B cell (primary cell): Measurements from ENCODE around the gene DSG3. TPM values are rescaled to one million over a fixed set of nuclear protein-coding genes. Genes with fewer than 3 reads are reported as not detected.

ENCODE experiments used
- ATAC-seq: fragments of 200-7000 bp; cut with Tn5 transposase; one replicate; pipeline ENCODE4 v1.10.0; 2021; ENCODE audit warnings: low read depth, mild to moderate bottlenecking, moderate number of reproducible peaks, moderate library complexity
- CTCF ChIA-PET: fragments of 350-600 bp; sonication (Branson Sonifier 250); formaldehyde crosslinking; loops from one replicate; lab custom pipeline; 2021; ENCODE audit warnings: antibody characterized with exemption, inconsistent platforms; lab: Charles Lee
- POLR2A ChIA-PET: fragments of 350-600 bp; sonication (Branson Sonifier 250); formaldehyde crosslinking; loops from one replicate; lab custom pipeline; 2021; ENCODE audit warnings: antibody characterized with exemption; lab: Charles Lee
- DNase-seq: peaks from one replicate; pipeline ENCODE4 v3.0.0; 2013
- H2AFZ ChIP-seq: 2 replicates; pipeline ENCODE4 v1.6.1; 2012; ENCODE audit warnings: mild to moderate bottlenecking, low read depth, low read length; ENCODE audit not compliant: insufficient read depth, poor library complexity, severe bottlenecking
- H3K27ac ChIP-seq, 2 donors: 1 replicate in 1 of 2; 2 replicates in 1 of 2; pipeline ENCODE4 v1.5.1; 2012 to 2013; ENCODE audit warnings: low read length in 2 of 2, mild to moderate bottlenecking in 2 of 2, moderate library complexity in 1 of 2
- H3K27me3 ChIP-seq, 4 experiments: fragments of 200-600 bp in 1 of 4; sonication (generic) in 1 of 4; replicated peaks in 1 of 4; 1 replicate in 2 of 4; 2 replicates in 2 of 4; pipeline versions ENCODE4 v1.6.1 to v1.7.0; 2013 to 2016; ENCODE audit warnings: low read length in 3 of 4, mild to moderate bottlenecking in 2 of 4, mixed read lengths in 1 of 4, moderate library complexity in 1 of 4; ENCODE audit not compliant: insufficient read depth in 4 of 4, control insufficient read depth in 3 of 4; ENCODE audit errors: control extremely low read depth in 1 of 4
- H3K36me3 ChIP-seq, 2 experiments: replicated peaks in 1 of 2; 1 replicate in 1 of 2; 2 replicates in 1 of 2; pipeline versions ENCODE4 v1.6.1 to v1.7.1; 2013; ENCODE audit warnings: low read length in 1 of 2; ENCODE audit not compliant: insufficient read depth in 2 of 2, control insufficient read depth in 1 of 2; ENCODE audit errors: control extremely low read depth in 1 of 2, extremely low read depth in 1 of 2
- H3K4me1 ChIP-seq, 2 donors: fragments of 200-600 bp in 1 of 2; sonication (generic) in 1 of 2; 1 replicate in 1 of 2; 2 replicates in 1 of 2; pipeline versions ENCODE4 v1.5.1 to v1.6.1; 2013 to 2017; ENCODE audit warnings: low read length in 2 of 2; ENCODE audit not compliant: control insufficient read depth in 2 of 2, insufficient read depth in 2 of 2
- H3K4me2 ChIP-seq: replicated peaks from 2 replicates; pipeline ENCODE3; 2012; ENCODE audit warnings: mild to moderate bottlenecking, low read depth, low read length; ENCODE audit not compliant: poor library complexity, severe bottlenecking
- H3K4me3 ChIP-seq, 5 experiments: fragments of 200-600 bp in 1 of 5; sonication (generic) in 1 of 5; 1 replicate in 3 of 5; 2 replicates in 2 of 5; pipeline versions ENCODE4 v1.5.1 to v1.7.0; 2011 to 2016; ENCODE audit warnings: low read length in 4 of 5, mild to moderate bottlenecking in 4 of 5, low read depth in 2 of 5, control low read depth in 1 of 5, moderate library complexity in 1 of 5; ENCODE audit not compliant: insufficient read depth in 1 of 5; ENCODE audit errors: control extremely low read depth in 1 of 5, extremely low read depth in 1 of 5
- H3K79me2 ChIP-seq: fragments of 200-600 bp; sonication (generic); one replicate; pipeline ENCODE4 v1.6.0; 2016; ENCODE audit warnings: low read length; ENCODE audit not compliant: control insufficient read depth, insufficient read depth
- H3K9ac ChIP-seq: fragments of 200-600 bp; sonication (generic); 2 replicates; pipeline ENCODE4 v1.6.1; 2017; ENCODE audit warnings: mild to moderate bottlenecking, low read length, moderate library complexity
- H3K9me3 ChIP-seq, 3 donors: one replicate each; pipeline versions ENCODE4 v1.6.1 to v1.7.1; 2013; ENCODE audit warnings: low read length in 2 of 3; ENCODE audit not compliant: control insufficient read depth in 2 of 3, insufficient read depth in 1 of 3; ENCODE audit errors: control extremely low read depth in 1 of 3
- H4K20me1 ChIP-seq: 2 replicates; pipeline ENCODE4 v1.6.0; 2012; ENCODE audit warnings: mild to moderate bottlenecking, low read length; ENCODE audit not compliant: insufficient read depth, control insufficient read depth, poor library complexity, severe bottlenecking
- H3K27ac Mint-ChIP-seq: one replicate; pipeline ENCODE4 v1.8.0; 2021; ENCODE audit warnings: mixed read lengths
- H3K27me3 Mint-ChIP-seq: one replicate; pipeline ENCODE4 v1.8.0; 2021; ENCODE audit warnings: mixed read lengths
- H3K4me1 Mint-ChIP-seq: one replicate; pipeline ENCODE4 v1.8.0; 2021; ENCODE audit warnings: mixed read lengths
- H3K4me3 Mint-ChIP-seq: one replicate; pipeline ENCODE4 v1.8.0; 2021; ENCODE audit warnings: mixed read lengths
- H3K9me3 Mint-ChIP-seq: one replicate; pipeline ENCODE4 v1.8.0; 2022; ENCODE audit warnings: mixed read lengths; ENCODE audit not compliant: insufficient read depth
- EZH2 ChIP-seq: IDR thresholded peaks from 2 replicates; pipeline ENCODE4 v1.6.1; 2012; ENCODE audit warnings: borderline replicate concordance, low read depth, mild to moderate bottlenecking, moderate library complexity, low read length; ENCODE audit not compliant: insufficient read depth, poor library complexity, severe bottlenecking
- WGBS: methylation state at CpG from one replicate; pipeline ENCODE4 v1.1.5; 2013; ENCODE audit warnings: missing lambda C conversion rate; ENCODE audit not compliant: insufficient coverage; 5-methylcytosine and 5-hydroxymethylcytosine counted together
- intact Hi-C: fragments of 100-400 bp; cut with micrococcal nuclease; formaldehyde crosslinking; loops from one replicate; pipeline ENCODE4 v1.10.0; 2022
- polyA plus RNA-seq: library from polyadenylated mRNA; depleted of rRNA; stranded (reverse); fragments of >200 nt; gene quantifications from 2 replicates; pipeline ENCODE4 v1.2.3, GENCODE V29; 2012
- total RNA-seq, 2 donors: library from RNA; stranded (reverse); fragments of 120-200 nt in 1 of 2; gene quantifications; 1 replicate in 1 of 2; 2 replicates in 1 of 2; pipeline versions ENCODE4 v1.2.3 to v1.2.4, GENCODE V29; 2013 to 2022
- TF ChIP-seq, protein P1 (sequence below): fragments of 200-600 bp; IDR thresholded peaks from one replicate; pipeline ENCODE4 v1.8.0; 2022; ENCODE audit warnings: antibody characterized with exemption, mild to moderate bottlenecking

The DSG3 gene
- total and polyA plus RNA-seq, 2 donors (not counting 1 experiment from before 2014, with no cell fraction given) = not detected

DNA sequence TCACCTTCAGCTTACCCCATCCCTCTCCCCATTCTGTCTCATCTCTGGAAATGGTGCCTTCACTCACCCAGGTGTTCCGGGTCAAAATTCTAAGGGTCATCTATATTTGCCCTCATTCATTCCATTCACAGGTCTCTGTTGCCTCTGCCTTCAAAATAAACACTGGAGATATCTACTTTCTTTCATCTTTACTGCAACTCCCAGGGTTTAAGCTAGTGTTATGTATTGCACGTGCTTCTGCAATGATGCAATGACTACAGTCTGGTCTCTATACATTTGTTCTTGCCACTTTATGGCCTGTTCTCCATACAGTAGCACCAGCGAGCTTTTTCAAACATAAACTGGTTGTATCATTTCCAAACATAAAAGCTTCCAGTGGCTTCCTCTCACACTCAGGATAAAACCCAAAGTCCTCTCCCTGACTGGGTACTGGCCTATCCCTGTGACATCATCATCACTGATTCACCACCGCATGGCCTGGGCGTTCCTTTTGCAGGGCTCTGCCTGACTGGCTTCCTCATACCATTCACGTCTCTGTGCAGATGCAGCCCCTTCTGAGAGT, 64.7 kb downstream of the DSG3 start:
- Mint-ChIP-seq H3K9me3 (no peaks in the 10 kb centered on the region), H3K4me3 (no peak overlapping the region), H3K27ac (no peak overlapping the region), H3K4me1 (no peaks in the 10 kb centered on the region), H3K27me3 (peaks cover 6% of the 10 kb centered on the region)
- intact Hi-C loops = no loop called here
- Histone ChIP-seq H3K27ac (no peak overlapping the region), H3K4me2 (no peak overlapping the region), H3K79me2 (no peaks in the 10 kb centered on the region), H4K20me1 (no peaks in the 10 kb centered on the region), H3K4me1 (no peaks in the 10 kb centered on the region), H3K27me3 (no peaks in the 10 kb centered on the region), H3K4me3 (no peak overlapping the region), H3K36me3 (no peaks in the 10 kb centered on the region), H3K9ac (no peak overlapping the region), H3K9me3 (no peaks in the 10 kb centered on the region), H2AFZ (no peak overlapping the region)
- WGBS = 86% methylated on average over 6 of the region's 6 CpGs
- ChIA-PET CTCF (no interaction called here), POLR2A (no interaction called here)
- DNase-seq (no peak), ATAC-seq (no peak)
- TF ChIP-seq EZH2 = no peak
- TF ChIP-seq, protein P1, sequence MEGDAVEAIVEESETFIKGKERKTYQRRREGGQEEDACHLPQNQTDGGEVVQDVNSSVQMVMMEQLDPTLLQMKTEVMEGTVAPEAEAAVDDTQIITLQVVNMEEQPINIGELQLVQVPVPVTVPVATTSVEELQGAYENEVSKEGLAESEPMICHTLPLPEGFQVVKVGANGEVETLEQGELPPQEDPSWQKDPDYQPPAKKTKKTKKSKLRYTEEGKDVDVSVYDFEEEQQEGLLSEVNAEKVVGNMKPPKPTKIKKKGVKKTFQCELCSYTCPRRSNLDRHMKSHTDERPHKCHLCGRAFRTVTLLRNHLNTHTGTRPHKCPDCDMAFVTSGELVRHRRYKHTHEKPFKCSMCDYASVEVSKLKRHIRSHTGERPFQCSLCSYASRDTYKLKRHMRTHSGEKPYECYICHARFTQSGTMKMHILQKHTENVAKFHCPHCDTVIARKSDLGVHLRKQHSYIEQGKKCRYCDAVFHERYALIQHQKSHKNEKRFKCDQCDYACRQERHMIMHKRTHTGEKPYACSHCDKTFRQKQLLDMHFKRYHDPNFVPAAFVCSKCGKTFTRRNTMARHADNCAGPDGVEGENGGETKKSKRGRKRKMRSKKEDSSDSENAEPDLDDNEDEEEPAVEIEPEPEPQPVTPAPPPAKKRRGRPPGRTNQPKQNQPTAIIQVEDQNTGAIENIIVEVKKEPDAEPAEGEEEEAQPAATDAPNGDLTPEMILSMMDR = no peak

DNA sequence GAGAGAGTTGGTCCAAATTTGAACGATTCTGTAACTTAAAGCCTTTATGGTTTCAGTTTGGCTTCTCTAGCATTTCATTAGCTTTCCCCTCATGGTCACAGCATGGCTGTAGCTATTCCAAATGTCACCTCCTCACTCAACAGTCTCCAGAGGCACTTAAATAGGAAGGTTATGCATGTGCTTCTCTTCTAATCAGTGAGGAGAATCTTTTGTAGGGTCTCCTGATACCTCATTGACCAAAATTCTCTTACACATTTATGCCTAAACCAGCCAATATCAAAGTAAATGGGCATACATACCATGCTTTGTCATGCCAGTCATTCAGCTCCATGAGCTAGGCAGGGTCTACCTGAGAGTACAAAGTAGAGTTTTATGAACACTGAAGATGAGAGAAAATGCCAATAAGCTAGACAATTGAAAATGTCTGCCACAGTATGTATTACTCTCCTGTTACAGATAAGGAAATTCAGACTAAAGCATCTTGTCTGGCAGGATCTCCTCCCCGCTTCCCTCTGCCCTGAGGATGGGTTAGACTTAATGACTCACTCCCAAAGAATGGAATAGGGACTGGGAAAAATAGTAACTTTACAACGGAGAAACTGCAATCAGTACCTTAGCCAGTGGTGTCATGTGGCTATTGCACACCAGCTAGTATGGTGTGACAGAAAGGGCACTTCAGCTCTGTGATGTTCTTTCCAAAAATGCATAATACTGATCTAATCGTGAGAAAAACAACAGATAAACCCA, 65.8 kb downstream of the DSG3 start:
- Histone ChIP-seq H3K9ac (no peak overlapping the region), H3K27ac (no peak overlapping the region), H3K4me1 (no peaks in the 10 kb centered on the region), H2AFZ (no peak overlapping the region), H3K4me3 (no peak overlapping the region), H3K79me2 (no peaks in the 10 kb centered on the region), H4K20me1 (no peaks in the 10 kb centered on the region), H3K9me3 (no peaks in the 10 kb centered on the region), H3K36me3 (no peaks in the 10 kb centered on the region), H3K4me2 (no peak overlapping the region), H3K27me3 (no peaks in the 10 kb centered on the region)
- intact Hi-C loops = no loop called here
- WGBS = 100% methylated on average over 1 of the region's 4 CpGs
- ChIA-PET POLR2A (no interaction called here), CTCF (no interaction called here)
- TF ChIP-seq, protein P1 = no peak
- TF ChIP-seq EZH2 = no peak
- ATAC-seq (no peak), DNase-seq (no peak)
- H3K27ac Mint-ChIP-seq = no peak overlapping the region
- H3K9me3 Mint-ChIP-seq = no peaks in the 10 kb centered on the region
- H3K4me3 Mint-ChIP-seq = no peak overlapping the region
- H3K27me3 Mint-ChIP-seq = peaks cover 6% of the 10 kb centered on the region
- H3K4me1 Mint-ChIP-seq = no peaks in the 10 kb centered on the region
